Kidney (tissue), 14 donors: Measurements from ENCODE around the gene RPS6KB2. TPM values are rescaled to one million over a fixed set of nuclear protein-coding genes. Genes with fewer than 3 reads are reported as not detected.

ENCODE experiments used
- DNase-seq, 5 donors: peaks; one replicate each; pipeline ENCODE4 v3.0.0-alpha.2; 2013 to 2020
- FAIRE-seq: peaks from 2 replicates; lab custom pipeline; 2012; peaks lifted over from hg19 to GRCh38; lab: Jason Lieb, UNC
- H3K27ac ChIP-seq, 2 donors: one replicate each; pipeline ENCODE4 v1.7.0; 2013; ENCODE audit warnings: low read depth in 2 of 2, low read length in 2 of 2, inconsistent platforms in 1 of 2
- H3K27me3 ChIP-seq: one replicate; pipeline ENCODE4 v1.7.1; 2013; ENCODE audit warnings: low read length, inconsistent platforms; ENCODE audit not compliant: control insufficient read depth, insufficient read depth
- H3K36me3 ChIP-seq, 3 donors: one replicate each; pipeline versions ENCODE4 v1.7.0 to v1.7.1; 2013; ENCODE audit warnings: low read length in 3 of 3, control low read depth in 1 of 3, inconsistent platforms in 1 of 3; ENCODE audit not compliant: insufficient read depth in 3 of 3, control insufficient read depth in 2 of 3
- H3K4me1 ChIP-seq, 3 donors: one replicate each; pipeline versions ENCODE4 v1.7.0 to v1.7.1; 2013; ENCODE audit warnings: low read length in 3 of 3, inconsistent platforms in 1 of 3, low read depth in 1 of 3; ENCODE audit not compliant: control insufficient read depth in 2 of 3, insufficient read depth in 2 of 3
- H3K4me3 ChIP-seq, 3 donors: one replicate each; pipeline versions ENCODE4 v1.7.0 to v1.8.1; 2013; ENCODE audit warnings: low read length in 3 of 3, control low read depth in 1 of 3, inconsistent platforms in 1 of 3
- H3K9ac ChIP-seq, 3 donors: one replicate each; pipeline versions ENCODE4 v1.7.0 to v1.7.1; 2013; ENCODE audit warnings: low read length in 3 of 3, control low read depth in 1 of 3, inconsistent platforms in 1 of 3
- H3K9me3 ChIP-seq, 3 donors: one replicate each; pipeline versions ENCODE4 v1.7.0 to v1.7.1; 2013; ENCODE audit warnings: low read length in 3 of 3, control low read depth in 1 of 3, inconsistent platforms in 1 of 3; ENCODE audit not compliant: control insufficient read depth in 2 of 3, insufficient read depth in 1 of 3
- intact Hi-C: fragments of 100-400 bp; cut with DNase I; formaldehyde crosslinking; loops from one replicate; pipeline ENCODE4 v1.11.1; 2022
- polyA plus RNA-seq: library from polyadenylated mRNA; stranded (reverse); fragments of 350-450 nt; fragmentation: Illumina TruSeq; extraction: RNeasy Lipid Tissue Mini Kit (QIAGEN cat#74804); gene quantifications from one replicate; pipeline ENCODE4 v1.2.3, GENCODE V29; 2014; ENCODE audit warnings: low read depth, low replicate concordance; ENCODE audit not compliant: insufficient read depth
- total RNA-seq: library from RNA; stranded (reverse); fragmentation: NEBNext Ultra II Directional; extraction: Animal tissue kit (Norgen Biotek cat#: 25700); gene quantifications from one replicate; pipeline ENCODE4 v1.2.1, GENCODE V29; 2021
- TF ChIP-seq, protein P1 (sequence below): IDR thresholded peaks from 3 replicates; pipeline ENCODE4 v1.5.1; 2012; ENCODE audit warnings: mild to moderate bottlenecking, moderate library complexity, borderline replicate concordance; ENCODE audit not compliant: insufficient read depth; ENCODE audit errors: extremely low read depth
- donor health status: control.
- donor health status: control.
- donor health status: control.
- donor health status: control.
- donor health status: control.
- donor health status: DM: yes; HTN: yes; CAD: no.
- donor health status: Normal renal cell carcinoma (clear cell type).

Gene RPS6KB2
- total and polyA plus RNA-seq, 2 donors from 2014 or later, result 41.3 to 45.4 TPM

DNA sequence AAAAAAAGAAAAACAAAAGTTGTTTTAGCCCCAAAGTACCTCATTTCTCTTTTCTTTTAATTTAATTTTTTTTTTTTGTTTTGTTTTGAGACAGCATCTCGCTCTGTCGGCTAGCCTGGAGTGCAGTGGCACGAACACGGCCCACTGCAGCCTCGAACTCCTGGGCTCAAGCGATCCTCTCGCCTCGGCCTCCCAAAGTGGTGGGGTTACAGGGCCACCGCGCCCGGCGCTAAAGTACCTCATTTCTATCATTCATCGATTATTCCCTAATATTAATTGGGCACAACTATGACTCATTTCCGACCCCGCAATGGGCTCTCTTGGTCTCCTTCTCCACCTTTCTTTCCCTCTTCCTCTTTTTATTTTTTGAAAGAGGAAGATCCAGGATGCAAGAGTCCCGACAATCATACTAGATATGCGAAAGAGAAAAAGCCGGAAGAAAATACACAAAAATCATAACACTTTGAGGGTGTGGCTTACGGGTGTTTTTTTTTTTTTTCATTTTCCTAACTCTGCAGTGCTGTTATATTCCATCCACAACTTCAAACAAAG lies 54.1 kb downstream of the RPS6KB2 start:
- peak in 1 of 5 donors; percentile 71 for DNase-seq

DNA sequence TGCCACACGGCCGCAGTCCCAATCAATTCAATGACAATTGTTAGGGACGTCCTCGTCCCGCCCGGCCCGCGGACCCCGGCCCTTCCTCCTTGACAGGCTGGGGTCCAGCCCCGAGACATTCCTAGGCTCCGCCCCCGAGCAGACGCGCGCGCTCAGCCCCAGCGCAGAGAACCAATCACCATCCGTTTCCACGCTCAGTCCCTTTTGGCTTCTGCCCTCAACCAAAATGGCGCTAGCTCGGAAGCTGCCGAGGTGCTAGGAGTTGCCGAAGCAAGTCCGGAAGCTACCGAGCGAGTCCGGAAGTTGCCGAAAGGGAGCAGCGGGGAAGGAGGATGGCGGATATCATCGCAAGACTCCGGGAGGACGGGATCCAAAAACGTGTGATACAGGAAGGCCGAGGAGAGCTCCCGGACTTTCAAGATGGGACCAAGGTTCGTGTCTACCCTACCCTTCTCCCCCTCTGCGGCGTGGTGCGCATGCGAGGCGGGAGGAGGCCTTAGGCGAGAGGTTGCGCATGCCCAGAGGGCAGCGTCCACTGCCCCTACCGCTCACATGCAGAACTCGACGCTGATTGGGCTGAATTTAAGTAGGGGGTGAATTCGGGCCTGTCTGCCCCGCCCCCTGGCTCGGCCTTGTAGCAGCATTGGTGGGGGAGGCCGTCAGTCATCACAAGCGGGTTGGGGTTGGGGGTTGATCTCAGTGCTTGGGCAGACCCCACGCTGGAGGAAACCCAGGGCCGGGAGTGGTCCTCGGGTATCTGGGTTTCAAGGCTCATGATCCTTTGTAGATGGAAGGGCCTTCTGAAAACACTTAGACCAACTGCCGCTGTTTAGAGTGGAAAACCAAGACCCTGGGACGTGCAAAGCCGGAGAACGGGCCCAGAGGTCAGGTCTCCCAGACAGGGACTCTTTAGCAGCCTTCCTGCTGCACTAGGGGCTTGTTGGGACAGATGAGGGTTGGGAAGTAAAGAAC lies 54.8 kb downstream of the RPS6KB2 start, which contains the start of gene AIP:
TSS of gene AIP (plus strand) at position 200 of the 972 bp plus-strand sequence. CDS start at position 333, 133 bp downstream.
- intact Hi-C loops, result no loop called here
- H3K27ac ChIP-seq, result peak within 1 kb of the TSS; percentile 79 to 87
- H3K36me3 ChIP-seq, result peaks cover 0 to 4% (median 2%) of the 10 kb centered on the region in 3 donors
- peaks cover 3 to 19% (median 9%) of the 10 kb centered on the region in 3 donors for H3K4me1 ChIP-seq
- TF ChIP-seq, protein P1, sequence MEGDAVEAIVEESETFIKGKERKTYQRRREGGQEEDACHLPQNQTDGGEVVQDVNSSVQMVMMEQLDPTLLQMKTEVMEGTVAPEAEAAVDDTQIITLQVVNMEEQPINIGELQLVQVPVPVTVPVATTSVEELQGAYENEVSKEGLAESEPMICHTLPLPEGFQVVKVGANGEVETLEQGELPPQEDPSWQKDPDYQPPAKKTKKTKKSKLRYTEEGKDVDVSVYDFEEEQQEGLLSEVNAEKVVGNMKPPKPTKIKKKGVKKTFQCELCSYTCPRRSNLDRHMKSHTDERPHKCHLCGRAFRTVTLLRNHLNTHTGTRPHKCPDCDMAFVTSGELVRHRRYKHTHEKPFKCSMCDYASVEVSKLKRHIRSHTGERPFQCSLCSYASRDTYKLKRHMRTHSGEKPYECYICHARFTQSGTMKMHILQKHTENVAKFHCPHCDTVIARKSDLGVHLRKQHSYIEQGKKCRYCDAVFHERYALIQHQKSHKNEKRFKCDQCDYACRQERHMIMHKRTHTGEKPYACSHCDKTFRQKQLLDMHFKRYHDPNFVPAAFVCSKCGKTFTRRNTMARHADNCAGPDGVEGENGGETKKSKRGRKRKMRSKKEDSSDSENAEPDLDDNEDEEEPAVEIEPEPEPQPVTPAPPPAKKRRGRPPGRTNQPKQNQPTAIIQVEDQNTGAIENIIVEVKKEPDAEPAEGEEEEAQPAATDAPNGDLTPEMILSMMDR, result no peak
- H3K4me3 ChIP-seq, result peak within 1 kb of the TSS; percentile 78 to 95 (median 94)
- FAIRE-seq (no peak), DNase-seq (peak; percentile 99)
- H3K9me3 ChIP-seq, result no peaks in the 10 kb centered on the region
- H3K27me3 ChIP-seq, result no peaks in the 10 kb centered on the region
- peak within 1 kb of the TSS; percentile 33 to 94 (median 83) for H3K9ac ChIP-seq

More for the DNA sequence above, 54.1 kb downstream of the RPS6KB2 start:
- FAIRE-seq, result no peak
- Histone ChIP-seq H3K4me1 (peaks cover 3 to 19% (median 9%) of the 10 kb centered on the region in 3 donors), H3K36me3 (peaks cover 0 to 2% (median 0%) of the 10 kb centered on the region in 3 donors), H3K9me3 (no peaks in the 10 kb centered on the region), H3K4me3 (peak overlapping the region; percentile 67 to 95 (median 94)), H3K9ac (peak overlapping the region; percentile 33 to 83 (median 33)), H3K27me3 (no peaks in the 10 kb centered on the region), H3K27ac (peak overlapping the region; percentile 79 to 87)
- intact Hi-C loops, result no loop called here
- TF ChIP-seq, protein P1, result no peak

DNA sequence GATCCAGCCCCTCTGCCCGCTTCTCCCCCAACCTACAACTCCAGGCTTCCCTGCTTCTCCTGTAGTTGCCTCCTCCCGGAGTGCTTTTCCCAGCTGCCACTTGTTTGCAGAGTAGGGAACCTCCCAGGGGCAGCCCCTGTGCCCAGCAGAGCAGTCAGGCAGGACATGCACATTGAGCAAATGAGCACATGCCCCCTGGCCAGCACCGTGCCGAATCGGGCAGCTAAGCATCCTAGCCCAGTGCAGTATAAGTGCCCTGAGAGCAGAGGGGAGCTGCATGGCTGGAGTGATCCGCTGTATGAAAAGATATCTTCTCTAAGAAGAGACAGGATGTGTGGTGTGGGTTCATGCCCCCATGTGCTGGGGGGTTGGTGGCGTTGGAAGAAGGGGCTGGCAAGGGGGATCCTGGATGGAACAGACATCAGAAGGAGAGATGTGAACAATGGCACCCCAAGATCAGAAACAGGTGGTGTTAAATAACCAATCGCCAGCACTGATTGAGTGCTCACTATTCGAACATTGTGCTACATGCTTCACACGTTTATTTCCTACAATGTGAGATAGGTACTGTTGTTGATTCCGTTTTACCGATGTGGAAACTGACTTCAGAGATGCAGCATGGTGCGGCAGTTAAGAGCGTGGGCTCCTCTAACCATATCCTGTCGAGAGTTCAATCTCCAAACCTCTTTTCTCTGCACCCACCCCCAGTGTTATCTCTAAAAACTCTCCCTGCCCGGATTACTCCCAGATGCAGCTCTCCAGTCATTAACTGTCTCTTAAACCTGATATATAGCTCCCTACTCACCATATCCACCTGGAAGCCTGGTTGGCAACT lies 55.8 kb downstream of the RPS6KB2 start:
- no peaks in the 10 kb centered on the region for H3K27me3 ChIP-seq
- TF ChIP-seq, protein P1, result no peak
- FAIRE-seq, result no peak
- DNase-seq, result peak; percentile 52 to 82 (median 63)
- peaks cover 3 to 19% (median 9%) of the 10 kb centered on the region in 3 donors for H3K4me1 ChIP-seq
- H3K9ac ChIP-seq, result peak overlapping the region in 1 of 3 donors; percentile 15
- no peaks in the 10 kb centered on the region for H3K9me3 ChIP-seq
- H3K27ac ChIP-seq, result peak overlapping the region in 1 of 2 donors; percentile 55
- intact Hi-C loops, result no loop called here
- H3K36me3 ChIP-seq, result peaks cover 0 to 4% (median 2%) of the 10 kb centered on the region in 3 donors
- H3K4me3 ChIP-seq, result peak overlapping the region; percentile 28 to 95 (median 33)
